GM18526 (cell line): ENCODE data around the gene NDUFA13.

Source experiments
- POLR2A ChIP-seq: IDR thresholded peaks from 3 replicates; pipeline ENCODE4 v1.6.1; 2011; ENCODE audit not compliant: insufficient read length; ENCODE audit errors: extremely low read depth

NDUFA13 gene

GRCh38 chr19:19532806-19533701 lies 17.0 kb downstream of the NDUFA13 start:
- TF ChIP-seq POLR2A = no peak

GRCh38 chr19:19533841-19534240 lies 17.8 kb downstream of the NDUFA13 start:
- no peak for TF ChIP-seq POLR2A

- TF ChIP-seq POLR2A = no peak
Observed at GRCh38 chr19:19534556-19535265, 18.7 kb downstream of the NDUFA13 start.

GRCh38 chr19:19535311-19536191 lies 19.5 kb downstream of the NDUFA13 start:
- TF ChIP-seq POLR2A = no peak

GRCh38 chr19:19537075-19538048 lies 21.3 kb downstream of the NDUFA13 start:
- no peak for TF ChIP-seq POLR2A

GRCh38 chr19:19538061-19538784 lies 22.2 kb downstream of the NDUFA13 start, which contains the start of gene CILP2:
CILP2 (plus strand) TSS chr19:19538265; CDS start chr19:19538350, 85 bp downstream.
- no peak for TF ChIP-seq POLR2A

- TF ChIP-seq POLR2A = no peak
Observed at GRCh38 chr19:19538785-19539166, 22.8 kb downstream of the NDUFA13 start.

- TF ChIP-seq POLR2A = no peak
Observed at GRCh38 chr19:19539698-19540063, 23.7 kb downstream of the NDUFA13 start.

- TF ChIP-seq POLR2A = no peak
Observed at GRCh38 chr19:19540064-19540714, 24.2 kb downstream of the NDUFA13 start.

GRCh38 chr19:19540715-19541515 lies 24.9 kb downstream of the NDUFA13 start:
- TF ChIP-seq POLR2A = no peak

GRCh38 chr19:19541616-19542015 lies 25.6 kb downstream of the NDUFA13 start:
- no peak for TF ChIP-seq POLR2A

GRCh38 chr19:19542507-19542906 lies 26.5 kb downstream of the NDUFA13 start:
- TF ChIP-seq POLR2A = no peak
